Activated effector memory CD4-positive, alpha-beta T cell treated with anti-CD3 and anti-CD28 coated beads, Interleukin-2, amount 50 U/mL, for 16 hours (primary cell): ENCODE data around the gene ERVH48-1.
"Not testable (repeated sequence)": the region's sequence is repeated elsewhere in the genome, so short reads cannot be mapped to it uniquely, and the experiment has no call there.

Experiments used
- DNase-seq: peaks from one replicate; pipeline ENCODE4 v3.0.0-alpha.2; 2020

The ERVH48-1 gene

GRCh38 chr21:42938606-42938995 is 13.2 kb upstream of the ERVH48-1 start:
- DNase-seq, result peak; percentile 45

DNA sequence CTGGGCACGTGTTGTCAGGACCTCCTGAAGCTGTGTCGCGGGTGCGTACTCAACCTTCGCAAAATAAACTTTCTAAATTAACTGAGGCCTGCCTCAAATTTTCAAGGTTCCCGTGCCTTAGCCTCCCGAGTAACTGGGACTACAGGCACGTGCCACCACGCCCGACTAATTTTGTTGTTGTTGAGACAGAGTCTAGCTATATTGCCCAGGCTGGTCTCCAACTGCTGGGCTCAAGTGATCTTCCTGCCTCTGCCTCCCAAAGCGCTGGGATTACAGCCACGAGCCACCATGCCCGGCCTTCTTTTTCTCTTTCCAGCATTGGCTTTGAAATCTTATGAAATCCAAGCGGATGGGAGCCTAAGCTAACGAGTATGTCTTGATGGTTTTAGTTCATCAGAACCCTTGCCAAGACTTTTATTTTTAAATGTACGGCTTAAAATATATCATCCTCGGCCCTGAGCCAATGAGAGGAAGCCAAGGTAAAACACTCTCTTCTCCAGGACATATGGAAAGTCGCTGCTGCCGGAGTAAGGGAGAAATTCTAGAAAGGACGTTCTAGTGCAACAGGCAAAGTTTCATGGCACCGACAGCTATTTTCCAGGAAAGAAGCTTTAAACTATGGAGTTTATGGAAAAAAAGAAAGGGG is 12.7 kb upstream of the ERVH48-1 start:
- no peak for DNase-seq

GRCh38 chr21:42937034-42937940 is 11.9 kb upstream of the ERVH48-1 start:
- DNase-seq, result not testable (repeated sequence)

- not testable (repeated sequence) for DNase-seq
Measured at GRCh38 chr21:42936360-42936759, 10.9 kb upstream of the ERVH48-1 start.

- not testable (repeated sequence) for DNase-seq
Measured at GRCh38 chr21:42933973-42934372, 8.5 kb upstream of the ERVH48-1 start.

- DNase-seq, result not testable (repeated sequence)
Measured at GRCh38 chr21:42933137-42933970, 7.9 kb upstream of the ERVH48-1 start.

- not testable (repeated sequence) for DNase-seq
Measured at GRCh38 chr21:42932378-42933136, 7.1 kb upstream of the ERVH48-1 start.

- DNase-seq, result no peak
Measured at GRCh38 chr21:42931560-42932235, 6.3 kb upstream of the ERVH48-1 start.

- DNase-seq, result no peak
Measured at GRCh38 chr21:42929969-42930368, 4.5 kb upstream of the ERVH48-1 start.

GRCh38 chr21:42927474-42928200 is 2.2 kb upstream of the ERVH48-1 start:
- DNase-seq, result not testable (repeated sequence)

GRCh38 chr21:42924433-42924751 is 1.0 kb downstream of the ERVH48-1 start:
- no peak for DNase-seq

- DNase-seq, result peak; percentile 81
Measured at GRCh38 chr21:42923553-42924432, 1.6 kb downstream of the ERVH48-1 start.

GRCh38 chr21:42922918-42923317 is 2.5 kb downstream of the ERVH48-1 start:
- DNase-seq, result no peak

DNA sequence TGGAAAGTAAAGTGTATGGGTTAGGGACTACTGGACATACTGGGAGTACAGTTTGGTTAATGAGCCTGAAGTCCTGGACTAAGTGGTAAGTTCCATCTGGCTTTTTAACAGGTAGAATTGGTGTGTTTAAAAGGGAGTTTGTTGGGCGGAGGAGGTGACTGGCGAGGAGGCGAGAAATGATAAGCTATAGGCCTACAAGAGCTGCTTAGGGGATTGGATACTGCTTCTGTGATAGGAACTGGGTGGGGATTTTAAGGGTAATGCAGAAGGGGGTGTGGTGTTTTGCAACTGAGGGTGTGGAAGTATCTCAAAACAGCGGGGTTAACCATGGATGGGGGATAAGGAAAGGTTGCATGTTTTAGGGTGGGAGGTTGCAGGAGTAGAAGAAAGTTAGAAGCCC is 3.5 kb downstream of the ERVH48-1 start:
- DNase-seq, result no peak

GRCh38 chr21:42918291-42918690 is 7.1 kb downstream of the ERVH48-1 start:
- no peak for DNase-seq

- no peak for DNase-seq
Measured at GRCh38 chr21:42913476-42913875, 12.0 kb downstream of the ERVH48-1 start.

DNA sequence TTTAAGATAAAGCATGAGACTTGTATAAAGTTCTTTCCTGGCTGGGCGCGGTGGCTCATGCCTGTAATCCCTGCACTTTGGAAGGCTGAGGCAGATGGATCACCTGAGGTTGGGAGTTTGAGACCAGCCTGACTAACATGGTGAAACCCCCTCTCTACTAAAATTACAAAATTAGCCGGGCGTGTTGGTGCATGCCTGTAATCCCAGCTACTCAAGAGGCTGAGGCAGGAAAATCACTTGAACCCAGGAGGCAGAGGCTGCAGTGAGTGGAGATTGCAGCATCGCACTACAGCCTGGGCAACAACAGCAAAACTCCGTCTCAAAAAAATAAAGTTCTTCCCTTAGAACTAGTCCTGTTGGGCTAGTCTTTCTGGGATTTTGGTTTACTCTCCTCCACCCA is 13.5 kb downstream of the ERVH48-1 start:
- not testable (repeated sequence) for DNase-seq

DNA sequence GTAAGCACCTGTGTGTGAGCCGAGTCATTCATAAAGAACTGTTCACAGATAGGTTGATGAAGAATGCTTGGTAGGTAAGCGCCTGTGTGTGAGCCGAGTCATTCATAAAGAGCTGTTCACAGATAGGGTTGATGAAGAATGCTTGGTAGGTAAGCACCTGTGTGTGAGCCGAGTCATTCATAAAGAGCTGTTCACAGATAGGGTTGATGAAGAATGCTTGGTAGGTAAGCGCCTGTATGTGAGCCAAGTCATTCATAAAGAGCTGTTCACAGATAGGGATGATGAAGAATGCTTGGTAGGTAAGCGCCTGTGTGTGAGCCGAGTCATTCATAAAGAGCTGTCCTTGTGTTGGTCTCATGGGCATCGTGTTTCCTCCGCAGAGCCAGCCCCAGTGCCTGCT is 16.9 kb downstream of the ERVH48-1 start:
- not testable (repeated sequence) for DNase-seq

DNA sequence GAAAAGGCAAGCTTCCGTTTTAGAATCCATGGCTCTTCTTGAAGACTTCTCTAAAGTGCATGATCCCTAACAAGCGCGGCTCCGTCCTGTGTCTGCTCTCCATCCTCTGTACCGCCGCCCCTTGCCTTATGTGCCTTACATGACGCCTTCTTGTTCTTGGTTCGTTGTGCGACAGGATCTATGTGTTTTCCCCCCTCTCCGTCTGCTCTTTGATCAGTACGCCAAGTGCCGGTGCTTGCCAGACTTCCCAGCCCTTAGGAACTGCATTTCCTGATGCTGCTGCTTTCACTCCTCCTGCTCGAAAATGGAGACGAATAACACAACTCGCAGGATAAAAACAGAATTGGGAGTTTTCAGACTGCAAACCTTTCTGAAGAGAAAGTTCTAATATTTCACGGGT is 19.2 kb downstream of the ERVH48-1 start:
- no peak for DNase-seq

GRCh38 chr21:42905195-42905594 is 20.2 kb downstream of the ERVH48-1 start:
- DNase-seq, result no peak
